Tibial nerve (tissue), 4 donors: ENCODE data around the gene WFDC1. TPM values are rescaled to one million over a fixed set of nuclear protein-coding genes. Genes with fewer than 3 reads are reported as not detected.
A peak's percentile ranks its signal among the peaks of the same experiment; 100 is the strongest.

Experiments
- DNase-seq, 2 donors: peaks; one replicate each; pipeline ENCODE4 v3.0.0-alpha.2; 2019; ENCODE audit warnings: low spot score in 2 of 2
- H3K27ac ChIP-seq, 4 donors: fragments of 200-600 bp; sonication (generic) in 3 of 4; one replicate each; pipeline ENCODE4 v1.5.1; 2017 to 2019; ENCODE audit warnings: mild to moderate bottlenecking in 1 of 4
- H3K27me3 ChIP-seq, 2 donors: fragments of 200-600 bp; sonication (generic) in 1 of 2; one replicate each; pipeline versions ENCODE4 v1.5.1 to v1.6.0; 2017 to 2019
- H3K36me3 ChIP-seq, 3 donors: fragments of 200-600 bp; sonication (generic); one replicate each; pipeline ENCODE4 v1.5.1; 2018 to 2019
- H3K4me1 ChIP-seq, 4 donors: fragments of 200-600 bp; sonication (generic) in 3 of 4; one replicate each; pipeline ENCODE4 v1.5.1; 2017 to 2019
- H3K4me3 ChIP-seq, 4 donors: fragments of 200-600 bp; sonication (generic) in 3 of 4; one replicate each; pipeline ENCODE4 v1.5.1; 2017 to 2019; ENCODE audit warnings: mild to moderate bottlenecking in 1 of 4, moderate library complexity in 1 of 4
- H3K9me3 ChIP-seq, 4 donors: fragments of 200-600 bp; sonication (generic) in 3 of 4; one replicate each; pipeline ENCODE4 v1.5.1; 2017 to 2019
- CTCF ChIP-seq, 5 experiments: fragments of 200-600 bp in 3 of 5; fragments of 450-650 bp in 2 of 5; sonication (generic) in 3 of 5; IDR thresholded peaks; one replicate each; pipeline ENCODE4 v1.5.1; 2016 to 2019; ENCODE audit warnings: antibody characterized with exemption in 5 of 5, mild to moderate bottlenecking in 3 of 5, moderate library complexity in 2 of 5
- EP300 ChIP-seq, 2 donors: sonication (generic); formaldehyde crosslinking; IDR thresholded peaks; one replicate each; pipeline ENCODE4 v1.6.1; 2017; ENCODE audit warnings: antibody characterized with exemption in 2 of 2, mild to moderate bottlenecking in 1 of 2
- POLR2A ChIP-seq, 2 donors: fragments of 450-650 bp; IDR thresholded peaks; one replicate each; pipeline ENCODE4 v1.6.1; 2017; ENCODE audit warnings: antibody characterized with exemption in 2 of 2, mild to moderate bottlenecking in 2 of 2, moderate library complexity in 2 of 2
- WGBS, 2 donors: methylation state at CpG; one replicate each; pipeline ENCODE4 v1.1.5; 2018; 5-methylcytosine and 5-hydroxymethylcytosine counted together
- small RNA-seq: library from RNA; depleted of rRNA; stranded (forward); fragments of <200 nt; gene quantifications from one replicate; pipeline ENCODE3, GENCODE V24; 2016
- total RNA-seq, 4 donors: library from RNA; depleted of rRNA; stranded (reverse); fragments of >200 nt; gene quantifications; one replicate each; pipeline ENCODE4 v1.1.0, GENCODE V29; 2016

WFDC1 gene
- total RNA-seq, 4 donors from 2014 or later: 3.5 to 4.6 (median 4.2) TPM

DNA sequence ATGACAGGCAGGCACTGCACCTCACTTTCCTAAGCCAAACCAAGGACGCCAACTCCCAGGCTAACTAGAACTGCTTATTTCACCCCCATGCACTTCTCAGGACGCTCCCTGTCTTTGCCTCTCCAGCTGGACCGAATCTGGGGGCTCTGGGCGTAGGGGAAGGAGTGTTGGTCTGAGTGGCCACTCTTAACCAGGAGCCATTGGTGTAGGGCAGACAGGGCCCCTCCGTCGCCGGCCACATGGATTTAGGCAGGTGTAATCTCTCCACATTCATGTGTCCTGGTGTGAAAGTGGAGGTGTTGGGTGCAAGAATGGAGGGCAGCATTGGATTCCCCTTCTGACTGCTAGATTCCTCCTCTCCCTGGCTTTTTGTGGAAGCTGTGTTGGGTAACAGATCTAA lies 83.4 kb downstream of the WFDC1 start:
- Histone ChIP-seq H3K36me3 (no peaks in the 10 kb centered on the region), H3K27ac (peak overlapping the region in 1 of 4 donors; percentile 74), H3K27me3 (peaks cover 0 to 4% of the 10 kb centered on the region in 2 donors), H3K4me3 (no peak overlapping the region), H3K4me1 (peaks cover 0 to 5% (median 0%) of the 10 kb centered on the region in 4 donors), H3K9me3 (no peaks in the 10 kb centered on the region)
- 92 to 96% methylated on average over 7 of the region's 7 CpGs for WGBS, 2 donors
- no peak for DNase-seq
- TF ChIP-seq POLR2A (IDR thresholded peaks at IDR 0.05) (no peak), CTCF (IDR thresholded peaks at IDR 0.05) (no peak), EP300 (IDR thresholded peaks at IDR 0.05) (no peak)

- H3K9me3 ChIP-seq: no peaks in the 10 kb centered on the region
- DNase-seq: no peak
- H3K4me3 ChIP-seq: no peak overlapping the region
- H3K27ac ChIP-seq: peak overlapping the region in 1 of 4 donors; percentile 74
- TF ChIP-seq EP300 (IDR thresholded peaks at IDR 0.05): peak in 1 of 2 donors; percentile 43
- no peak for TF ChIP-seq CTCF (IDR thresholded peaks at IDR 0.05)
- no peaks in the 10 kb centered on the region for H3K36me3 ChIP-seq
- WGBS, 2 donors: 64 to 70% methylated on average over 13 of the region's 13 CpGs
- H3K4me1 ChIP-seq: peaks cover 0 to 5% (median 0%) of the 10 kb centered on the region in 4 donors
- H3K27me3 ChIP-seq: peaks cover 0 to 4% of the 10 kb centered on the region in 2 donors
Measured at GRCh38 chr16:84378567-84378966, 83.9 kb downstream of the WFDC1 start.

- Histone ChIP-seq H3K36me3 (no peaks in the 10 kb centered on the region), H3K4me3 (no peak overlapping the region), H3K4me1 (peaks cover 0 to 5% (median 0%) of the 10 kb centered on the region in 4 donors), H3K9me3 (peaks cover 0 to 3% (median 0%) of the 10 kb centered on the region in 4 donors), H3K27me3 (peaks cover 0 to 2% of the 10 kb centered on the region in 2 donors), H3K27ac (peak overlapping the region in 1 of 4 donors; percentile 58)
- 76 to 78% methylated on average over 11 of the region's 11 CpGs for WGBS, 2 donors
- no peak for DNase-seq
- TF ChIP-seq EP300 (IDR thresholded peaks at IDR 0.05): no peak
- TF ChIP-seq CTCF (IDR thresholded peaks at IDR 0.05): no peak
- no peak for TF ChIP-seq POLR2A (IDR thresholded peaks at IDR 0.05)
Measured at GRCh38 chr16:84379008-84379708, 84.5 kb downstream of the WFDC1 start.

Small RNAs within 50 kb of the gene (small RNA-seq; reads per million reads assigned to genes)
- gene RNA5SP433: not detected

Other genes with a start within 250 kb of the WFDC1 start
- 100 to 1,000 TPM in 3 of 4 donors, 10 to 100 TPM in 1; 98.4 to 149 (median 121) TPM for gene MBTPS1, start 177.9 kb upstream of the WFDC1 start, total RNA-seq
- gene HSDL1, start 149.7 kb upstream of the WFDC1 start, total RNA-seq: 10 to 100 TPM; 11.1 to 39.8 (median 20.6) TPM
- 1 to 10 TPM in 1 of 4 donors, under 1 TPM in 2, not detected in 1; 0.20 to 1.1 (median 0.90) TPM for gene DNAAF1, start 149.6 kb upstream of the WFDC1 start, total RNA-seq
- gene TAF1C, start 107.8 kb upstream of the WFDC1 start, total RNA-seq: 100 to 1,000 TPM in 1 of 4 donors, 10 to 100 TPM in 3; 50.7 to 109 (median 73.9) TPM
- 1 to 10 TPM in 1 of 4 donors, not detected in 3; 1.2 TPM for gene ADAD2, start 103.7 kb upstream of the WFDC1 start, total RNA-seq
- gene KCNG4, start 54.9 kb upstream of the WFDC1 start, total RNA-seq: under 1 TPM in 1 of 4 donors, not detected in 3; 0.30 TPM
- gene ATP2C2, start 73.7 kb downstream of the WFDC1 start, total RNA-seq: not detected
- 10 to 100 TPM in 3 of 4 donors, 1 to 10 TPM in 1; 9.2 to 15.9 (median 14.3) TPM for gene MEAK7, start 209.8 kb downstream of the WFDC1 start, total RNA-seq